GM21447 (cell line): Measurements from ENCODE around the gene PMIS2.
"Not testable (repeated sequence)": the region's sequence is repeated elsewhere in the genome, so short reads cannot be mapped to it uniquely, and the experiment has no call there.

Source experiments
- ATAC-seq: cut with Tn5 transposase; IDR thresholded peaks from one replicate; pipeline ENCODE4 v1.9.1; 2021; ENCODE audit not compliant: unreplicated experiment

PMIS2 gene

DNA sequence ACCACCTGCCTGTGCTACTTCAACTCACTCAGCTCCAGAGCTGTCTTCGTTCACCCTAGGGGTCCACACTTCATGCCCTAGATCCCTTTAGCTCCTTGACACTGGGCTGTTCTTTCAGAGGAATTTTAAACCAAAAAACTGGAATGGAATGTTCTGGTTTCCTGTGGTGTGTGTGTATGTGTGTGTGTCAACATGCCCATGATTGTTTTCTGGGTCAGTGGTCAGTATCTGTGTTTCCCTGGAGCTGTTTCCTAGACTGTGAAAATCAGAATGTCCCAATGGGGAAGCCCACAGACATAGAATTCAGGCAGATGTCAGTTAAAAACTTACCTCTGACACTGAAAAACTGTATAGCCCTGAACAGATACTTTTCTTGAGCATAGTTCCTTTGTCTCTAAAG lies 1.3 kb downstream of the PMIS2 start:
- no peak for ATAC-seq

DNA sequence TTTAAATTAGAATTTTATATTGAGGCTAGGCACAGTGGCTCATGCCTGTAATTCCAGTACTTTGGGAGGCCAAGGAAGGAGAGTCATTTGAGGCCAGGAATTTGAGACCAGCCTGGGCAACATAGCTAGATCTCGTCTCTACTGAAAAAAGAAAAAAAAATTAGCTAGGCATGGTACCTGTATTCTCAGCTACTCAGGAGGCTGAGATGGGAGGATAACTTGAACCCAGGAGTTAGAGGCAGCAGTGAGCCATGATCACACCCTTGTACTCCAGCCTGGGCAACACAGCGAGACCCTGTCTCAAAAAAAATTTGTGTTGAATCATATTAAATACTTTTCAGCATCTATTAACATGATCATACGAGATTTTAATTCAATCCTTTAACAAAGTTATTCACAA lies 4.9 kb downstream of the PMIS2 start:
- ATAC-seq: no peak

DNA sequence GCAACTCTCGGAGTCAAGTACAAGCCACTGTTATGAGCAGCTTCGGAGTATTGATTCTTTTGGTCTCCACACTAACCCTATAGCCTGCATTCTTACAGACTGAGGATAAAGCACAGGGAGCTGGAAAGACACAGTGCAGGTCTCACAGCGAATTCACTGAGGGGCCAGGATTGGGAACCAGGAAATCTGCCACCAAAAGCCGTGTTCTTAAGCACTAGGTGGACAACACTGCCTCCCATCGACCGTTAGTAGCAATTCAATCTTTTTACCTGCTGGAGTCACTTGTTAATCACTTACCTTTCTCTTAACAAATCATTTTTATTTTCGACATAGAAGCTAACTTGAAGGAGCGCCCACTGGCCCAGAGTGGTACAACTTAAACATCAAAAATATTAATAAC lies 6.3 kb downstream of the PMIS2 start:
- ATAC-seq: no peak

DNA sequence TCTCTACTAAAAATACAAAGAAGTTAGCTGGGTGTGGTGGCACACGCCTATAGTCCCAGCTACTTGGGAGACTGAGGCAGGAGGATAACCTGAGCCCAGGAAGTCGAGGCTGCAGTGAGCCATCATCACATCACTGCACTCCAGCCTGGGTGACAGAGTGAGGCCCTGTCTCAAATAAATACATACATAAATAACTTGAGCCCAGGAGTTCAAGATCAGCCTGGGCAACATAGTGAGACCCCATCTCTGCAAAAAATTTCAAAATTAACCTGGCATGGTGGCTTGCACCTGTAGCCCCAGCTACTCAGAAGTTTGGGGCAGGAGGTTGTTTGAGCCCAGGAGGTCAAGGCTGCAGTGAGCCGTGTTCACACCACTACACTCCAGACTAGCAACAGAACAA lies 9.1 kb downstream of the PMIS2 start:
- not testable (repeated sequence) for ATAC-seq

DNA sequence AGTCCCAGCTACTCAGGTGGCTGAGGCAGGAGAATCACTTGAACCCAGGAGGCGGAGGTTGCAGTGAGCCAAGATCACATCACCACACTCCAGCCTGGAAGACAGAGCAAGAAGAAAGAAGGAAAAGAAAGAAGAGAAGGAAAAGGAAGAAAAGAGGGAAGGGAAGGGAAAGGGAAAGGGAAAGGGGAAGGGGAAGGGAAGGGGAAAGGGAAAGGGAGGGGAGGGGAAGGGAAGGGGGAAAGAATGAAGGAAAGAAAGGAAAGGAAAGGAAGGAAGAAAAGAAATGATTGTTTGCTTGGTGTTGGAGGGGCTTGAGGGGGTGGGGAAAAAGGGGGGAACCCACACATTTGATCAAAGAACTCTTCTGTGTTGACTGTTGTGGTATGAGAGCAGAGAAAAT lies 10.0 kb downstream of the PMIS2 start:
- no peak for ATAC-seq

DNA sequence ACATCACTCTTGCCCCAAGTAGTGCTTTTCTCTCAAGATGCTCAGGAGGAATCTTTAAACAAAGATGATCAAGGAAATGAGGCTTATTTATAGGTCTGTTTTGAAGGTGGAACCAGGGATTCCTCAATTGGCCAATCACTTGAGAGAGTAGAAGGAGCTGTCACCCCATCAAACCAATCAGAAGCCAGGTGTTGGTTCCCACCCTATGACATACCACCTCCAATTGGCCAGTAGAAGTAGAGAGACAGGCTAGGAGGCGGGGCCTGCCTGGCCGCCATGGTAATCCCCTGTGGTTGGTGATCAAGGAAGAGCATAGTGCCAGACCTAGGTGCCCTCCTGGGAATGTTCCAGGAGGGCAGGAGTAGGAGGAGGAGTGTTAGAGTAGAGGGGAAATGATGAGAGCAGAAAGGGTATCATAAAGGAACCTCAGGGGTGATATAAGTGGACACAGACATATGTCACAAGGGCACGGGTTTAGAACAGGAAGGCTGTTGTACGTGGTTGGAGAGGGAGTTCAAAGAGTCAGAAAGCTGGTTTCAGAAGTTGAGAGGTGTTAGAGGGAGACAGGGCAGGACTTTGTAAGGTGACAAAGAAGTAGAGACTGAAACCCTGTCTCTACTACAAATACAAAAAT lies 10.5 kb downstream of the PMIS2 start:
- ATAC-seq: peak; percentile 83

DNA sequence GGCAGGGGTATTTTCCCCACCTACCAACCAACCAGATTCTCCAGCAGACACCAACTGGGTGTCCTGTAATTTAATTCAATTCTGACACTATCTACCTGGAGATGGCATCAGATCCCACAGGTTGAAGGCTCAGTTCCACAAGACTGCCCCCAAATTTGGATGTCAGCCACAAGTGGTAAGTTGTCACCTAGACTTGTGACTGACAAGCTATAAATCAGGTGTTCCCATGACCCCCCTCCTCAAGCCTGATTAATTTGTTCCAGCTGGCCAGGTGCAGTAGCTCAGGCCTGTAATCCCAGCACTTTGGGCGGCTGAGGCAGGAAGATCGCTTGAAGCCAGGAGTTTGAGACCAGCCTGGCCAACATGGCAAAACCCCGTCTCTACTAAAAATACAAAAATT lies 16.0 kb downstream of the PMIS2 start:
- no peak for ATAC-seq

DNA sequence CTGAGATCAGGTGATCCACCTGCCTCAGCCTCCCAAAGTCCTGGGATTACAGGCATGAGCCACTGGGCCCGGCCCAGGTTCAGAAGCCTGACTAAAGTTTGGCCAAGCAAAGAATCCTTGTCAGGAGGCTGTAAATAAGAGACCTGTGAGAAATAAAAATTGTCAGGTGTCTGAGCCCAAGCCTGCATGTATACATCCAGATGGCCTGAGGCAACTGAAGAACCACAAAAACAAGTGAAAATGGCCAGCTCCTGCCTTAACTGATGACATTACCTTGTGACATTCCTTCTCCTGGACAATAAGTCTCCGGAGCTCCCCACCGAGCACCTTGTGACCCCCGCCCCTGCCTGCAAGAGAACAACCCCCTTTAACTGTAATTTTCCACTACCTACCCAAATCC lies 18.5 kb downstream of the PMIS2 start:
- ATAC-seq: not testable (repeated sequence)

DNA sequence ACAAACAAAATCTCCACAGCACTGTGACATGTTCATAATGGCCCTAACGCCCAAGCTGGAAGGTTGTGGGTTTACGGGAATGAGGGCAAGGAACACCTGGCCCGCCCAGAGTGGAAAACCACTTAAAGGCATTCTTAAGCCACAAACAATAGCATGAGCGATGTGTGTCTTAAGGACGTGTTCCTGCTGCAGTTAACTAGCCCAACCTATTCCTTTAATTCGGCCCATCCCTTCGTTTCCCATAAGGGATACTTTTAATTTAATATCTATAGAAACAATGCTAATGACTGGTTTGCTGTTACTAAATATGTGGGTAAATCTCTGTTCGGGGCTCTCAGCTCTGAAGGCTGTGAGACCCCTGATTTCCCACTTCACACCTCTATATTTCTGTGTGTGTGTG lies 21.2 kb downstream of the PMIS2 start:
- ATAC-seq: not testable (repeated sequence)

DNA sequence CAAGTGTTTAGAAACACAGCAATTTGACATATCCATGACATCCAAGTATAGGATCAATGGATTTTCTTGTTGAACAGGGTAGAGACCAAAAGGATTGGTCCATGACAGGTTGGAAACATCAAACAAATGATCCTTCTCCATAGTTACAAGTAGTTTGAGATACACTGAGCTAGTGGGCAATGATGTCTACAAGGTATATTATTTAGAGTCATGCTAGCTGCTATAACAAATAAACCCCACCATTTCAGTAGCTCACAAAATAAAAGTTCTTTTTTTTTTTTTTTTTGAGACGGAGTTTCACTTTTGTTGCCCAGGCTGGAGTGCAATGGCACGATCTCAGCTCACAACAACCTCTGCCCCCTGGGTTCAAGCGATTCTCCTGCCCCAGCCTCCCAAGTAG lies 21.7 kb downstream of the PMIS2 start:
- ATAC-seq: no peak

DNA sequence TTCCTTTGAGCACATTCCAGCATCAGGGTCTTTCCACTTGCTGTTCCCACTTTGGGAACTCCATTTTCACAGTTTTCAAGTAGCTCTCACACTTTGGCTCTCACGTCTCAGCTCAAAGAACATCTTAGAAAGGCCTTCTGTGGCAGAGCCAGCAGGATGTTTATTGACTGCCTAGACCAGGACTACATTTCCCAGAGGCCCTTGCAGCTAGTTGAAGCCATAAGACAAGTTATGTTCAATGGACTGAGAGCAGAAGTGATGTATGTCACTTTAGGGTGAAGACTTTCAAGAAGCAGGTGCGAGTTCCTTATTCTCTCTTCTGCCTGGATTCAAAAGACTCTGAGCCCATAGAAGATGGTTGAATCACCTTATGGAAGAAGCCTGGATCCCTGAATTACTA lies 22.3 kb downstream of the PMIS2 start:
- no peak for ATAC-seq

DNA sequence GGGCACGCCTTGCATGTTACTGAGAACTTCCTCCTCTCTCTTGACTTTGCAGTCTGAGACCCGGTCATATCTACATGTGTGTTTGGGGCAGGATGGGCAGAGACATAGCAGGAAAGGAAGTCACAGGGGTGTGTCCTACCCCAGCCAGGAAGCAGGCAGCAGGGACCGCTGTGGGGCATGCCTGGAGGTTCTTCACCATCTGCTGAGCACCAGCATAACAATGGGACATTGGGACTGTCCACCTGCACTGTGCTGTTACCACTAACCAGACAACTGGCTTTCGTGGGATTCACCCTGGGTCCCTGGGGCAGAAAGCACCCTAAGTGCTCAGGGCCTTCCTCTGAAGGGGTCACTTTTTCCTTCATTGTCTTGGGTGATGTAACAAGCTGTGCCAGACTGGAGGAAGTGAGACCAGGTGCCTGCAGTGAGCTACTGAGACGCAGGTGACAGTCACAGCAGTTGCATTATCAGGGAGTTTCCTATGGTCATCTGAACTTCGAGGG lies 23.9 kb downstream of the PMIS2 start:
- no peak for ATAC-seq

DNA sequence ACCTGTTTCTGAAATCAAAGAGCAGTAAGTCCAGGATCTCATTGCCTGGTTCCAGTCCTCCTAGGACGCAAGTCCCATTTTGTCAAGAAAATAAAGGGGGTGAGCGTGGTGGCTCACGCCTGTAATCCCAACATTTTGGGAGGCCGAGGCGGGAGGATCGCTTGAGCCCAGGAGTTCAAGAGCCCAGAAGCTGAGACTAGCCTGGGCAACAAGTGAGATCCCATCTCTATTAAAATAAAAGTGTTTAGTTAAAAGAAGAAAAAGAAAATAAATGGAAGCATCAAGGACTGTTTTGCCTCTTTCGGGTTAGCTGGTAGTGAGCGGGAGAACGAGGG lies 26.2 kb downstream of the PMIS2 start:
- ATAC-seq: no peak

DNA sequence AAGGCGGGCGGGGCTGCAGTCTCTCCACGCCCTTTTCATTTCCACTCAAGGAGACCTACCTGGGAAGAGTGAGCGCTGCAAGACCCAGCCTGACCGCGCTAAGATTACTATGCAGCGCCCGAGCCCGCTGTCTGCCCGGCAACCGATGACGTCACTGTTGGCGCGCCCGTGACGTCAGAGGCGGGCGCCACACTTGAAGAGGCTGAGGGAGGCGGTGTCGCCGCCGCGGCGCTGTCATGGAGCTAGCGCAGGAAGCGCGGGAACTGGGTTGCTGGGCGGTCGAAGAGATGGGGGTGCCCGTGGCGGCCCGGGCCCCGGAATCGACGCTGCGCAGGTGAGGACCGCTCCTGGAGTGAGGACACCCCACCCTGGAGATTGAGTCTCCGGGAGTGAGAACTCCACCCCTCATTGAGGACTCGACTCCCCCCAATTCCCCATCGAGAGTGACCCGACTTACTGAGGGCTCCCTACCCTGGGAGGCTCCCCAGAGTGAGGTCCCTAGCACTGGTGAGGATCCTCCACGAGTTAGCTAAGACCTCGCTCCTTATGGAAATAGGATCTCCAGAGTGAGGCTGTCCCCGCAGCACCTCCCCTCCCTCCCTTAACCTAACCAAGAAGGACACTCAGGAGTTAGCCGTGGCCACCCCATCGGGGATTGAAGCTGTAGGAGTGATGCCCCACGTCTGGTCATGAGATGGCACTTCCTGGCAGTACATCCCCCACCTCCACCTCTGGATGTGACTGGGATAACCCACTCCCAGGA lies 26.8 kb downstream of the PMIS2 start, which contains the start of gene HAUS5:
TSS of gene HAUS5 (plus strand) at position 177 of the 763 bp plus-strand sequence. CDS start at position 237, 60 bp downstream.
- ATAC-seq: peak; percentile 74

DNA sequence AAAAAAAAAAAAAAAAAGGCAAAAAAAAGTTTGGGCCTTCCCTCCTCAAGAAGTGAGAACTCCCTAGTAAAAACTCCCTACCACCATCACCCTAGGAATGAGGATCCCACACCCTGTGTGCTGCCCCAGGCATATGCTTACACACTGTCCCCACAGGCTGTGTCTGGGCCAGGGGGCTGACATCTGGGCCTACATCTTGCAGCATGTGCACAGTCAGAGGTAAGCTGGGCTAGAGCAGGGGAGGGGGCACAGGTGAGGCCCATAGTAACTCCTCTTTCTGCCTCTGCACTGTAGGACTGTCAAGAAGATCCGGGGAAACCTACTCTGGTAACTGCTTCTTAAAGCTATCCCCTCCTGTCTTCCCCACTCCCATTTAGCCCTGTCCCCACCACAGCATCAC lies 27.6 kb downstream of the PMIS2 start:
- no peak for ATAC-seq

DNA sequence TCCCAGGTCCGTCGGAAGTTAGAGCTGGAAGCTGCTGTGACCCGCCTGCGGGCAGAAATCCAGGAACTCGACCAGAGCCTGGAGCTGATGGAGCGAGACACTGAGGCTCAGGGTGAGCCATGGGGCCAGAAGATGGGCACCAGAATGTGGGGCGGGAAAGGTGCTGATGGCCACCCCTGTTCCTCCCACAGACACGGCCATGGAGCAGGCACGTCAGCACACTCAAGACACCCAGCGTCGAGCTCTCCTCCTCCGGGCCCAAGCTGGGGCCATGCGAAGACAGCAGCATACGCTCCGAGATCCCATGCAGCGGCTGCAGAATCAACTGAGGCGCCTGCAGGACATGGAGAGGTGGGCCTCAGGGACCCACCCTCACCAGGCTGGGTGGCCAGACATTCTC lies 29.1 kb downstream of the PMIS2 start:
- ATAC-seq: no peak

DNA sequence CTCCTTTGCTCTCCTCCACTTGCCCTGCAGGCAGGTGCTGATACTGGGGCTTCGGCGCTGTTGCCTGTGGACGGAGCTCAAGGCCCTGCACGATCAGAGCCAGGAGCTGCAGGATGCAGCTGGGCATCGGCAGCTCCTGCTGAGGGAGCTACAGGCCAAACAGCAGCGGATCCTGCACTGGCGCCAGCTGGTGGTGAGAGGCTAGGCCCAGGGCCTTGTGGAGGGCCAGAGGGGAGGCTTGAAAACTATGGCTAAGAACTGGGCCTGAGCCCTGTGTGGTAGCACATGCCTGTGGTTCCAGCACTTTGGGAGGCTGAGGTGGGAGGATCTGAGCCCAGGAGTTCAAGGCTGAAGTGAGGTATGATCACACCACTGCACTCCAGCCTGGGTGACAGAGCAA lies 32.9 kb downstream of the PMIS2 start:
- no peak for ATAC-seq

DNA sequence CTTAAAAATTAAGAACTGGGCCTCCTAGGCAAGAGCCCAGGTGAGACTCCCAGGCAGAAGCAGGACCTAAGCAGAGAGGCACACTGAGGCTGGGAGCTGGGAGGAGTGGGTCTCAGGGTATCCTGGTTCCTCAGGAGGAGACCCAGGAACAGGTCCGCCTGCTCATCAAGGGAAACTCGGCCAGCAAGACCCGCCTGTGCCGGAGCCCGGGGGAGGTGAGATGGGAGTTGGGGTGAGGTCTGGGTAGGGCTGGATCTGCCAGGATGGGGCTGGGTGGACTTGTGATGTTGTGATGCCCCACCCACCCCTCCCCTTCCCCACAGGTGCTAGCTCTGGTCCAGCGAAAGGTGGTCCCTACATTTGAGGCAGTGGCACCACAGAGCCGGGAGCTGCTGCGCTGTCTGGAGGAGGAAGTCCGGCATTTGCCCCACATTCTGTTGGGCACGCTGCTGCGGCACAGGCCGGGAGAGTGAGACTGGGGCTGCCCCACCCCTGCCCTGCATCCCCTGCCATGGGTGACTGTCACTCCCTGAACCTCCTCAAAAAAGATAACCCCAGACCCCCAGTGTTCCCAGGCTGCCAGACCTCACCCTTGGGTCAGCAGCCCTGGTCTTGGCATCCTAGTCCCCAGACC lies 33.4 kb downstream of the PMIS2 start:
- ATAC-seq: no peak

DNA sequence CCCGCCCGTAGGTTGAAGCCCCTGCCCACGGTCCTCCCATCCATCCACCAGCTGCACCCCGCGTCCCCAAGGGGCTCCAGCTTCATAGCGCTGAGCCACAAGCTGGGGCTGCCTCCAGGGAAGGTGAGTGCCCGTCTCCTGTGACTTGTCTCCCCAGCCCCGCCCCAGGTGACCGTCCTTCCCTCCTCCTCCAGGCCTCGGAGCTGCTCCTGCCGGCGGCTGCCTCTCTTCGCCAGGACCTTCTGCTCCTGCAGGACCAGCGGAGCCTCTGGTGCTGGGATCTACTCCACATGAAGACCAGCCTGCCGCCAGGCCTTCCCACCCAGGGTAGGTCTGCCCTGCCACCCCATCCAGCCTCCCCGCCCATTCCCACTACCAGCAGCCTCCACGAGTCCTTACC lies 34.0 kb downstream of the PMIS2 start:
- ATAC-seq: no peak

DNA sequence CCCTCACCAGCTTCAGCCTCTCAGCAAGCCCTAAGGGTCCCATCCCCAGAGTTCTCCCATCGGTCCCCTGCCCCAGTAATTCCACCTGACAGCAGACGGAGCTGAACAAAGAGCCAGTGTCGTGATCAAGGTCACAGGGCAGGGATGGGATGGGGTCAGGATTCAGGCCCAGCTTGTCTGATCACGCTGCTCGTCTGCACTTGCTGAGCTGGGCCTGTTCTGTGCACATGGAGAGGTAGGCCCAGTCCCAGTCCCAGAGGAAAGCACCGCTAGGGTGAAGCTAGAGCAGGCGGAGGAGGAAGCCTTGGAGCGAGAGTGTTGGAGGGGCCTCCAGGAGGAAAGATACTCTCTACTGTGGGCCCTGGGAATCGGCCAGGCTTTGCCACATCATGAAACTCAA lies 35.7 kb downstream of the PMIS2 start:
- ATAC-seq: no peak

DNA sequence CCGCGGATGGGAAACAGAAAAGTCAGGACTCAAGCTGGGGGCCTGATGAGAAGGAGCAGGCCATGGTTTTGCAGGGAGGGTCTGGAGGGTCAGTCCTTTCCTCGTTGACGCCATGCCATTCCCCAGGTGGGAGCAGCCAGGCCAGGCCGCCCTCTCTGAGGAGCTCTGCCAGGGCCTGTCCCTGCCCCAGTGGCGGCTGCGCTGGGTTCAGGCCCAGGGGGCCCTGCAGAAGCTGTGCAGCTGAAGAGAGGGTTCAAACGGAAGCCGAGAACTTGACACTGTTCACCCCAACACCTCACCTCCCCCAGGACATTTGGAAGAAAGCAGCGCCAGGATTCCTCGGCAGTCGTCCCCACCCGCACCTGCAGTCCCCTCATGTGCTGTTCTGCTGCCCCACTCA lies 36.8 kb downstream of the PMIS2 start:
- no peak for ATAC-seq

DNA sequence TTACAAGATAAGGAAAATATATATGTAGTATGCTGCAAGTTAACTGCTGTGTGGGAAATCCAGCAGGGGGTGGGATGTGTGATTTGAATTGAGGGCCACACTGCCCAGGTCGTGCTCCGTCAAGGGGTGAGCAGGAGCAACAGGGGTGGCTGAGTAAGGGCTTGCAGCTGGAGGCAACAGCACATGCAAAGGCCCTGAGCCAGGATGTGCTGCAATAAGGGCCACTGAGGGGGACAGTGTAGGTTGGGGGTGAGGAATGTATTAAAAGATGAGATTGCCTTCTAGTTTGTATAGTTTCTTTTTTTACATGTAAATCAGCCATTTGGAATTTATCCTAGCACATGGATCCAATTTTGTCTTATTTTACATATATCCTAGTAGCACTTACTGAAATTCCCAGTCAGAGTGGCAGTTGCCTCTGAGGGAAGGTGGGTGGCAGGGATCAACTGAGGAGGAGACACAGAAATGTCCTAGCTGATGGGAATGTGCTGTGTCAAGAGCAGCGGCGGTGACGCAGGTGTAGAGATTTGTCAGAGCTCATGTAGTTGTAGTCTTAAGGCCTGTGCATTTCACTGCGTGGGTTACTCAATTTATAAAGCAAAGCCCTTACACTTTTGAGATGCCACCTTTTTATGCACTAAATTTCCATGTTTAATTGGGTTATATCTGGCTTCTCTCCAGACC lies 37.5 kb downstream of the PMIS2 start:
- ATAC-seq: no peak
